ENCODE data around the gene TBX20.
"Not testable (repeated sequence)": the region's sequence is repeated elsewhere in the genome, so short reads cannot be mapped to it uniquely, and the experiment has no call there.

- not testable (repeated sequence) for TF ChIP-seq CTCF (conservative IDR thresholded peaks at IDR 0.05 in 1 of 2, IDR thresholded peaks at IDR 0.05 in 1 of 2; ENCODE audit: extremely low read depth in 1 of 2, insufficient read depth in 1 of 2, low read depth in 1 of 2, low read length in 2 of 2); EZH2 (IDR thresholded peaks at IDR 0.05; ENCODE audit: borderline replicate concordance, low read length)
These were observed 22.7 kb downstream of the TBX20 start for GRCh38 chr7:35231221-35231620.

All from mammary epithelial cell (primary cell).